SU-DHL-6 (cell line): ENCODE measurements around the gene IFRD2.
A peak's percentile ranks its signal among the peaks of the same experiment; 100 is the strongest.

ENCODE experiments used
- H2AFZ ChIP-seq: fragments of 200-600 bp; sonication (generic); 2 replicates; pipeline ENCODE4 v1.6.1; 2014; ENCODE audit warnings: low read depth, mild to moderate bottlenecking, moderate library complexity, mixed read lengths, antibody characterized with exemption, low read length; ENCODE audit not compliant: severe bottlenecking
- H3F3A ChIP-seq: fragments of 200-600 bp; shearing (Covaris generic); 2 replicates; pipeline ENCODE4 v1.6.0; 2016; ENCODE audit warnings: antibody characterized with exemption, mild to moderate bottlenecking; ENCODE audit not compliant: insufficient read depth
- H3K27ac ChIP-seq: fragments of 200-600 bp; sonication (generic); 2 replicates; pipeline ENCODE4 v1.5.1; 2016; ENCODE audit warnings: low read depth, mild to moderate bottlenecking, low read length, moderate library complexity, mixed read lengths
- H3K27me3 ChIP-seq: fragments of 200-600 bp; sonication (generic), shearing (Covaris generic); 2 replicates; pipeline ENCODE4 v1.6.0; 2014; ENCODE audit warnings: mild to moderate bottlenecking, low read length
- H3K36me3 ChIP-seq: fragments of 200-600 bp; sonication (generic); 2 replicates; pipeline ENCODE4 v1.6.1; 2014; ENCODE audit warnings: mild to moderate bottlenecking, low read length, mixed read lengths
- H3K4me2 ChIP-seq: fragments of 300-600, 200-600 bp; shearing (Covaris generic), sonication (generic); 2 replicates; pipeline ENCODE4 v1.6.0; 2014; ENCODE audit warnings: low read length, low read depth, mild to moderate bottlenecking; ENCODE audit not compliant: poor library complexity, severe bottlenecking
- H3K4me3 ChIP-seq: fragments of 200-600 bp; sonication (generic); 2 replicates; pipeline ENCODE4 v1.5.1; 2014; ENCODE audit warnings: antibody characterized with exemption, low read length, mild to moderate bottlenecking, mixed read lengths; ENCODE audit not compliant: insufficient read depth, poor library complexity, severe bottlenecking
- H3K79me2 ChIP-seq: fragments of 200-600 bp; sonication (generic); 2 replicates; pipeline ENCODE4 v1.6.1; 2014; ENCODE audit warnings: mild to moderate bottlenecking, low read length, moderate library complexity; ENCODE audit not compliant: insufficient read depth
- H3K9ac ChIP-seq: fragments of 200-600 bp; sonication (generic); 2 replicates; pipeline ENCODE4 v1.7.0; 2014; ENCODE audit warnings: mild to moderate bottlenecking, low read length
- H3K9me2 ChIP-seq: fragments of 200-600 bp; sonication (generic); replicated peaks from 2 replicates; pipeline ENCODE4 v1.6.1; 2014; ENCODE audit warnings: low read length; ENCODE audit not compliant: insufficient read depth
- H3K9me3 ChIP-seq: fragments of 200-600 bp; sonication (generic); 2 replicates; pipeline ENCODE4 v1.6.1; 2014; ENCODE audit warnings: low read length, mixed read lengths; ENCODE audit not compliant: insufficient read depth
- H4K20me1 ChIP-seq: fragments of 200-600 bp; sonication (generic); 2 replicates; pipeline ENCODE4 v1.6.1; 2014; ENCODE audit warnings: low read depth, mild to moderate bottlenecking, antibody characterized with exemption, low read length, moderate library complexity, mixed read lengths
- EZH2phosphoT487 ChIP-seq: fragments of 200-600 bp; sonication (generic), shearing (Covaris generic); conservative IDR thresholded peaks from 2 replicates; pipeline ENCODE4 v1.6.1; 2018; ENCODE audit warnings: mild to moderate bottlenecking, antibody characterized with exemption, low read length, moderate library complexity, mixed read lengths
- TF ChIP-seq, protein P1 (sequence below): fragments of 200-600 bp; sonication (generic); IDR thresholded peaks from one replicate; pipeline ENCODE4 v1.5.1; 2017; ENCODE audit warnings: antibody characterized with exemption, mild to moderate bottlenecking, low read length, moderate library complexity; ENCODE audit not compliant: insufficient read depth, poor library complexity, severe bottlenecking

Gene IFRD2

DNA sequence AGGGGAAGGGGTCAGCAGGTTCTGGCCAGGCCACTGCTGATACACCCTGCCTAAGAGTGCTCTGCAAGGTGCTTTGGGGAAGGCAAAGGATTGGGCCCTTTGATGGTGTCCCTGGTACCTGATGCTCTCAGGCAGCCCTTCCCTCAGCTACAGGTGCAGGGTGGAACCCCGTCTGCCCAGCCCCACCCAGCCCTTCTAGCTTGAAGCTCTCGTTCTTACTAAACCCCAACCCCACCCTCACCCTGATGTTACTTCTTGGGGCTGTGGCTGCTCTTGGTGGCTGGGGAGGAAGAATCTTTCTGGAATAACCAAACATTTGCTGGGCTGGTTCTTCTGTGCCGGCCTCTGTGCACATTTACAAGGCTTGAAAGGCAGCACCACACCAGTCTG, 49.9 kb downstream of the IFRD2 start:
- Histone ChIP-seq H2AFZ (no peak overlapping the region), H3K9ac (peak overlapping the region; percentile 14; the same call in 1 of the 2 replicates), H3K79me2 (peaks cover 77% of the 10 kb centered on the region), H3K4me3 (no peak overlapping the region), H3K27me3 (no peaks in the 10 kb centered on the region), H3K36me3 (no peaks in the 10 kb centered on the region), H3K9me3 (no peaks in the 10 kb centered on the region), H4K20me1 (no peaks in the 10 kb centered on the region), H3F3A (peaks cover 10% of the 10 kb centered on the region), H3K4me2 (peak overlapping the region; percentile 20), H3K9me2 (no peaks in the 10 kb centered on the region), H3K27ac (peak overlapping the region; percentile 66)
- TF ChIP-seq, protein P1, sequence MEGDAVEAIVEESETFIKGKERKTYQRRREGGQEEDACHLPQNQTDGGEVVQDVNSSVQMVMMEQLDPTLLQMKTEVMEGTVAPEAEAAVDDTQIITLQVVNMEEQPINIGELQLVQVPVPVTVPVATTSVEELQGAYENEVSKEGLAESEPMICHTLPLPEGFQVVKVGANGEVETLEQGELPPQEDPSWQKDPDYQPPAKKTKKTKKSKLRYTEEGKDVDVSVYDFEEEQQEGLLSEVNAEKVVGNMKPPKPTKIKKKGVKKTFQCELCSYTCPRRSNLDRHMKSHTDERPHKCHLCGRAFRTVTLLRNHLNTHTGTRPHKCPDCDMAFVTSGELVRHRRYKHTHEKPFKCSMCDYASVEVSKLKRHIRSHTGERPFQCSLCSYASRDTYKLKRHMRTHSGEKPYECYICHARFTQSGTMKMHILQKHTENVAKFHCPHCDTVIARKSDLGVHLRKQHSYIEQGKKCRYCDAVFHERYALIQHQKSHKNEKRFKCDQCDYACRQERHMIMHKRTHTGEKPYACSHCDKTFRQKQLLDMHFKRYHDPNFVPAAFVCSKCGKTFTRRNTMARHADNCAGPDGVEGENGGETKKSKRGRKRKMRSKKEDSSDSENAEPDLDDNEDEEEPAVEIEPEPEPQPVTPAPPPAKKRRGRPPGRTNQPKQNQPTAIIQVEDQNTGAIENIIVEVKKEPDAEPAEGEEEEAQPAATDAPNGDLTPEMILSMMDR: no peak
- no peak for TF ChIP-seq EZH2phosphoT487

GRCh38 chr3:50241713-50242380, 50.4 kb downstream of the IFRD2 start:
- no peak for TF ChIP-seq EZH2phosphoT487
- TF ChIP-seq, protein P1: no peak
- H3K27me3 ChIP-seq: no peaks in the 10 kb centered on the region
- H2AFZ ChIP-seq: no peak overlapping the region
- no peak overlapping the region for H3K4me3 ChIP-seq
- peaks cover 10% of the 10 kb centered on the region for H3F3A ChIP-seq
- peak overlapping the region; percentile 66 for H3K27ac ChIP-seq
- H3K9me2 ChIP-seq: no peaks in the 10 kb centered on the region
- H3K36me3 ChIP-seq: no peaks in the 10 kb centered on the region
- peak overlapping the region; percentile 14; the same call in 1 of the 2 replicates for H3K9ac ChIP-seq
- H3K79me2 ChIP-seq: peaks cover 77% of the 10 kb centered on the region
- H3K4me2 ChIP-seq: peak overlapping the region; percentile 20
- H4K20me1 ChIP-seq: no peaks in the 10 kb centered on the region
- H3K9me3 ChIP-seq: no peaks in the 10 kb centered on the region

DNA sequence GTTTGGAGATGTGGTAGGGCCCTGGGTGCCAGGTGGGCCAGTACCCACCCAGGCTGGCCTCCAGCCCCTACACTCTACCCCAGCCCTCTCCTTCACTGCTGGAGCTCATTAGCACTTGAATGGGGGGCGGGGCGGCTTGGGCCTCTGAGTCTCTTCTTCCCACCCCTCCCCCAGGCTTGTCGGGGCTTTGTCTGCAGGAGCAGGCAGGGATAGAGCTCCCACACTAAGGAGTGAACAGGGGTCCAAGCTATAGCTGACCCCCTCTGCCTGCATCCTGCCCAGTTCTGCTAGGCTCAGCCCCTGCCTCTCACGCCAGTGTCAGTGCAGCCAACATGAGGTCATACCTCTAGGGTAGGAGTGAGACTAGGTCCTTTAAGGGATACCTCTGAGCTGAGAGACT, 51.1 kb downstream of the IFRD2 start:
- no peak for TF ChIP-seq EZH2phosphoT487
- TF ChIP-seq, protein P1: no peak
- Histone ChIP-seq H3K27ac (no peak overlapping the region), H3K36me3 (no peaks in the 10 kb centered on the region), H3F3A (peaks cover 10% of the 10 kb centered on the region), H3K79me2 (peaks cover 77% of the 10 kb centered on the region), H3K4me2 (no peak overlapping the region), H4K20me1 (no peaks in the 10 kb centered on the region), H3K27me3 (no peaks in the 10 kb centered on the region), H3K9me2 (no peaks in the 10 kb centered on the region), H3K9ac (no peak overlapping the region), H2AFZ (no peak overlapping the region), H3K4me3 (no peak overlapping the region), H3K9me3 (no peaks in the 10 kb centered on the region)
